Upper lobe of left lung (tissue), 4 donors: ENCODE results near the gene CLNK.

Source experiments
- CTCF ChIP-seq, 6 experiments: fragments of 450-650 bp in 4 of 6; fragments of 200-600 bp in 2 of 6; sonication (generic) in 2 of 6; IDR thresholded peaks; one replicate each; pipeline ENCODE4 v1.5.1; 2016 to 2019; ENCODE audit warnings: antibody characterized with exemption in 6 of 6
- EP300 ChIP-seq, 4 donors: sonication (generic); formaldehyde crosslinking; IDR thresholded peaks; one replicate each; pipeline ENCODE4 v1.5.1; 2017; ENCODE audit warnings: antibody characterized with exemption in 4 of 4, control low read depth in 2 of 4
- POLR2A ChIP-seq, 4 donors: fragments of 450-650 bp; IDR thresholded peaks; one replicate each; pipeline ENCODE4 v1.5.1; 2016 to 2017; ENCODE audit warnings: antibody characterized with exemption in 4 of 4, mild to moderate bottlenecking in 2 of 4
- POLR2AphosphoS5 ChIP-seq, 2 donors: sonication (generic); formaldehyde crosslinking; IDR thresholded peaks; one replicate each; pipeline ENCODE4 v1.5.1; 2017; ENCODE audit warnings: antibody characterized with exemption in 2 of 2

DNA sequence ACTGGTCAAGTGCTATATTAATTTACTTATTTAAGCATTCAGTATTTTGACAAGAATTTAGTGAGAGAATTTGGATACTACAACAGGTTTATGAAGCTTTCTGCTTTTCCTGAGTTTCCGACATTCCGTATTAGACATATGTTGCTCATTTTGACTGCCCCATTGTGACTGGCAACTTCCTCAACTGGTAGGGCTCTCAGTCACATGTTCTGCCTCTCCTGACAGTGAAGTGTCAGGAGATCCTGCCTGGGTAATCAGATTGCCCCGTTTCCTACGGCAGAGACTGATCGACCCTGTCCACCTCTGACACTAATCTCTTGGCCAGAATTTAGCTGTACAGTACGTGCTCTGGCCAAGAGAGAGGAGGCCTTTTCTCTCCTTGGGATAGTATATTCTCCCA, 49.5 kb downstream of the CLNK start:
- TF ChIP-seq CTCF (IDR thresholded peaks at IDR 0.05) (no peak), POLR2A (IDR thresholded peaks at IDR 0.05) (no peak), POLR2AphosphoS5 (IDR thresholded peaks at IDR 0.05) (no peak), EP300 (IDR thresholded peaks at IDR 0.05) (no peak)
